ENCODE results near the gene BTN3A1.
A peak's percentile ranks its signal among the peaks of the same experiment; 100 is the strongest.
"Not testable (repeated sequence)": the region's sequence is repeated elsewhere in the genome, so short reads cannot be mapped to it uniquely, and the experiment has no call there.

The BTN3A1 gene

DNA sequence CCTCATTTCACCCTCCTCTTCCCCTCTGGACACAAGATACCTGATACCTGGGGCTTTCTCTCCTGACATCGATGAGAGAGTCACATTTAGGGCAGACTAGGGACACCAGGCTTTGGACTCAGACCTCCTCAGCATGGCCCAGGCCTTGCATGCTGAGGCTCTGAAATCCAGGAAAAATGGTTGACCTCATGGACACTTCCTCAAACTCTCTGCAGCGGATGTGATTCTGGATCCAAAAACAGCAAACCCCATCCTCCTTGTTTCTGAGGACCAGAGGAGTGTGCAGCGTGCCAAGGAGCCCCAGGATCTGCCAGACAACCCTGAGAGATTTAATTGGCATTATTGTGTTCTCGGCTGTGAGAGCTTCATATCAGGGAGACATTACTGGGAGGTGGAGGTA lies 10.9 kb downstream of the BTN3A1 start:
- no peak for DNase-seq

- DNase-seq: no peak
Measured at GRCh38 chr6:26414281-26414680, 12.2 kb downstream of the BTN3A1 start.

GRCh38 chr6:26415036-26415614 lies 13.1 kb downstream of the BTN3A1 start:
- no peak for DNase-seq

- DNase-seq: no peak
Measured at GRCh38 chr6:26415791-26416190, 13.7 kb downstream of the BTN3A1 start.

- no peak for DNase-seq
Measured at GRCh38 chr6:26416288-26416687, 14.2 kb downstream of the BTN3A1 start.

DNA sequence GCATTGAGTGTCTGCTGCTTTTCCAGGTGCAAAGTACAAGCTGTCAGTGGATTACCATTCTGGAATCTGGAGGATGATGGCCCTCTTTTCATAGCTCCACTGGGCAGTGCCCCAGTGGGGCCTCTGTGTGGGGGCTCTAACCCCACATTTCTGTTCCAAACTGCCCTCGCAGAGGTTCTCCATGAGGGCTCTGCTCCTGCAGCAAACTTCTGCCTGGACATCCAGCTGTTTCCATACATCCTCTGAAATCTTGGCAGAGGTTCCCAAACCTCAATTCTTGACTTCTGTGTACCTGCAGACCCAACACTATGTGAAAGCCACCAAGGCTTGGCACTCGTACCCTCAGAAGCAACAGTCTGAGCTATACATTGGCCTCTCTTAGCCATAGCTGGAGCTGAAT lies 16.0 kb downstream of the BTN3A1 start:
- DNase-seq: not testable (repeated sequence)

DNA sequence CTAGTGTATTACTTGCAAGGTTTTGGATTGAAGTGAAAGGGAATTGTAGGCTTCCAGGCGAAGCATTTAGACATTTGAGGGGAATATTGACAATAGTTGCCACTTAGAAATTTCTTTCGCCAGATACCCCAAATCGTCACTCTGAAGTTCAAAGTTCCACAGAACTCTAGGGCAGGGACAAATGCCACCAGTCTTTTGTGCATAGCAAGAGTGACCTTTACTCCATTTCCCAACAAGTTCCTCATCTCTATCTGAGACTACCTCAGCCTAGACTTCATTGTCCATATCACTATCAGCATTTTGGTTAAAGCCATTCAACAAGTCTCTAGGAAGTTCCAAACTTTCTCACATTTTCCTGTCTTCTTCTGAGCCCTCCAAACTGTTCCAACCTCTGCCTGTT lies 16.7 kb downstream of the BTN3A1 start:
- not testable (repeated sequence) for DNase-seq

- DNase-seq: peak in 7 of 56 donors; percentile 1 to 33 (median 13)
Measured at GRCh38 chr6:26420688-26421171, 18.7 kb downstream of the BTN3A1 start.

DNA sequence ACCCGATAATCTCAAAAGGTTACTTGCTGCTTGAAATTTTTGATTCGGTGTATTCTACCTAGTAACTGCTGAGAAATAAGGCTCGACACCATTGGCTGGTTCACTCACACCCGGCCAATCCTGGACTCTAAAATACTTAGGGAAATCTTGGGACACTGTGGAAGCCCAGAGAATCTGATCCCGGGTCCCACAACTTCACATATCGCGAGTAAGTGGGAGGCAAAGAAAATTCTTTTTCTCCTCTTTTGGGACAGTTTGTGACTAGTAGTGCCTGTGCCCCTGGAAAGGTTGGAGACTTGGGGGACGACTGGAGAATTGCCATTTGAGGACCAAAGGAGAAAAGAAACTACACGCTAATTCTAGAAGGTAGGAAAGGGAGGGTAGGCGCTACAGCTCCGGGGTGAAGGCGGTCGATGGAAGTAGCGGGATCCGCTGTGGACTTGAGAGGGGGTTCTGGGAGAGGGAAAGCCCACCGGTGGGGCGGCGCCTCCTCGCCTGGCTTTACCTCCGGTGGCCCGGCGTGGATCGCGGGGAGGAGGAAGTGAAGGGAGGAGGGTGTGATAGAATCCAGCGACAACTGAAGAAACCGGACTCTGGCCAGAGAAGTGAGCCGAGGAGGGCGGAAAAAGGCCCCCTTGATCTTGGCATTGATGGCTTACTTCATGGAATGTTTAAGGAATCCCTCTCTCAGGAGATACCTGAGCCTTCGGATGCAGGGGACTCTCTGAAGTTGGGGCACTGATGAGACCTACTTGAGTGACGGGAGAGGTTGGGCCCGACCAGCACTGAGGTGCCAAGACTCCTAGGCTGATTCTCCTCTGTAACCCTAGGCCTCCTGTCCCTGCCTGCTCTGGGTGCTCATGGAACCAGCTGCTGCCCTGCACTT lies 19.4 kb downstream of the BTN3A1 start:
- peak in 52 of 56 donors; percentile 6 to 87 (median 47) for DNase-seq

DNA sequence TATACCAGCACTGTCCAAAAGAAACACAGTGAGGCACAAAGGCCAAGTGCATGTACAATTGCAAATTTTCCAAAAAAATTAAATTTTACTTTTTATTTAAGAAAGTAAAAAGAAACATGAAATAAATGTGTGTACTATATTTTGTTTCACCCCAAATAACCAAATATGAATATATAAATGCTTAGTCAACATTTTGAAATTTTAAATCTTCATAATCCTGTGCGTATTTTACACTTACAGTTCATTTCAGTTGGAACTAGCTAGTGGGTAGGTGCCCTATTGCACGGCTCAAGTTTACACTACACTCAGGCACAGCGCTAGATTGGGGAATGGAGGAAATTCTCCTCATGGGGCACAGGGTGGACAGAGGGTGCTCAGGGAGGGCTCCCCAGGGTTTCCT lies 20.3 kb downstream of the BTN3A1 start:
- no peak for DNase-seq

DNA sequence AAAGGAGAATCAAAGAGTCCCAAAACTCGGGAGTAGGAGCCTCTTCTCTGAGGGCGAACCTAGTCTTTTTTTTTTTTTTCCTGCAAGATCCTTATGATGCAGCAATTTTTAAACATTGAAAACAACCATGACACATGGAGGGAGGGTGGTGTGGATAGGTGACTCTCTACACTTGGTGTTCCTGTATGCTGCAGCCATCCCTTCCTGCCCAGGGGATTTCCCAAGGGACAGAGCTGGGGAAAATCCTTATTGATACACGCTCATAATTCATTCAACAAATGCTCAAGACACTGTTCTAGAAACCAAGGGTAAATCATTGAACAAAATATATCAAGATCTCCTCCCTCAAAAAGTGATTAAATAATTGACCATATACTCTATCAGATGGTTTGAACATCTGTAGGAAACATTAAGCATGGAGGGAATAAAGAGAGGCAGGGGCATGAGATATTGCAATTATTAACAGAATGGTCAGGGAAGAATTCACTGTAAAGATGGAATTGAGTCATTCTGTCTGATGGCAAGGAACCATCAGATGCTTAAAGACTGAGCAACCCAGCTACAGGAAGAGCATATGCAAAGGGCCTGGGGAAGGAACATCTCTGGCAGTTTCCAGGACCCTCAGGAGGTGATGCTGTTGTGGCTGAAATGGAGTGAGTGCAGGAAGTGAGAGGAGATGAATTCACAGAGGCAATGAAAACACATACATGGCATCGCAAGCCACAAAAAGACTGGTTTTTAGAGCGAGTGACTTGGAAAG lies 24.8 kb downstream of the BTN3A1 start:
- DNase-seq: no peak

- no peak for DNase-seq
Measured at GRCh38 chr6:26427451-26427809, 25.4 kb downstream of the BTN3A1 start.

GRCh38 chr6:26428206-26428605 lies 26.1 kb downstream of the BTN3A1 start:
- no peak for DNase-seq

DNA sequence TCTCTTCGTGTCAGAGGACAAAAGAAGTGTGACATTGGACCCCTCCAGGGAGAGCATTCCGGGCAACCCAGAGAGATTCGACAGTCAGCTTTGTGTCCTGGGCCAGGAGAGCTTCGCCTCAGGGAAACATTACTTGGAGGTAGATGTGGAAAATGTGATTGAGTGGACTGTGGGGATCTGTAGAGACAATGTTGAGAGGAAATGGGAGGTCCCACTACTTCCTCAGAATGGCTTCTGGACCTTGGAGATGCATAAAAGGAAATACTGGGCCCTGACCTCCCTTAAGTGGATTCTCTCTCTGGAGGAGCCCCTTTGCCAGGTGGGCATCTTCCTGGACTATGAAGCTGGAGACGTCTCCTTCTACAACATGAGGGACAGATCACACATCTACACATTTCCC lies 28.7 kb downstream of the BTN3A1 start:
- DNase-seq: no peak

DNA sequence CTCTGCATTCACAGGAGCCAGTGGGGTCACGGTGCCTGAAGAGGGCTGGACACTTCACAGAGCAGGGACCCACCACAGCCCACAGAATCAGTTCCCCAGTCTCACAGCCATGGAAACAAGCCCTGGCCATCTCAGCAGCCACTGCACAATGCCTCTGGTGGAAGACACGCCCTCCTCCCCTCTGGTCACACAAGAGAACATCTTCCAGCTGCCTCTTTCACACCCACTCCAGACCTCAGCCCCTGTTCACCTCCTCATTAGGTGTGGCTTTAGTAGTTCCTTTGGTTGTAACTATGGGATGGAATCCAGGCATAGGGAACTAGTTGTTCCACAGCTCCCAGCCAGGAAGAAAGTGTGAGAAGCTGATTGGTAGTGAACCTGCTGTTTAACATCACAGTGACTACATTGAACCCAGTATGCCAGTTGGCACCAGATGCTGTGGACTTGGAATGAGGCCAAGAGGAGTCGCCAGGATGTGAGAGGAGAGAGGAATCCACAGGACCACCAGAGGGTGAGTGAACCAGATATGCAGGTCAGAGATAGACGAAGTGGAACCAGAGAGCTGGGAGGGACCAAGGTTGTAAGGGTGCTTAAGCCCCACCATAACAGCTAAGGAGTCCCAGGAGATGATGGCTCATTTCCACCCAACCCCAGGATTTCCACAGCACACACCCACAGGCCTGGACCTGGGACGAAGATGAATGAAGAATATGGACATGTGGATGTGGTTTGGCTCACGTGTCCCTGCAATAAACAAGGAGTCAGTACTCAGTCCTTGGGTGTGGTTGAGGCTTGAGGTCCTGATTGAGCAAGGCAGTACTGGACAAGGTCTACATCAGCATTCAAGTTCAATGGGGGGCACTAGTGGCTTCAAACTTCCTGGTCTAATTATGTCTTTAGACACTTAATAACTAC lies 29.4 kb downstream of the BTN3A1 start:
- DNase-seq: no peak

- no peak for DNase-seq
Measured at GRCh38 chr6:26432627-26433201, 30.6 kb downstream of the BTN3A1 start.

DNA sequence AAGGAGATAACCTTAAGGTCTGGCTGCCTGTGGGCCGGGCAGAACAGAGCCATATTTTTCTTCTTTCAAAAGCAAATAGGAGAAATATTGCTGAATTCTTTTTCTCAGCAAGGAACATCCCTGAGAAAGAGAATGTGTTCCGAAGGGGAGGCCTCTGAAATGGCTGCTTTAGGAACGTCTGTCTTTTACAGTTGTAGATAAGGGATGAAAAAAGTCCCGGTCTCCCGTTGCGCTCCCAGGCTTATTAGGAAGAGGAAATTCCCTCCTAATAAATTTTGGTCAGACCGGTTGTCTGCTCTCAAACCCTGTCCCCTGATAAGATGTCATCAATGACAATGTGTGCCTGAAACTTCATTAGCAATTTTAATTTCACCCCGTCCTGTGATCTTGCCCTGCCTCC lies 31.6 kb downstream of the BTN3A1 start:
- not testable (repeated sequence) for DNase-seq

DNA sequence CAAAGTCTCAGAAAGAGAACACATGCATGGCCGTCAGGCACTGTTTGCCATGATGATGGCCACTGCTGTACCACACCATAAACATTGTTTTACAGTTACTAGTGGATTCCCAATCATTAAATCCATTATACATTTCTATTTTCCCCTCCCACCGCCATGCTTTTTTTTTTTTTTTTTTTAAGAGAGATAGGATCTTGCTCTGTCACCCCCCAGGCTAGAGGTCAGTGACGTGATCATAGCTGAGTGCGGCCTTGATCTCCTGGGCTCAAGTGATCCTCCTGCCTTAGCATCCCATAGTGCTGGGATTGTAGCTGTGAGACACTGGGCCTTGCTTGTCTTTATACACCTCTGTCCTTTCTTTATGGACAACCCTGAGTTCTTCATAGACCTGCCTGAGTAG lies 33.9 kb downstream of the BTN3A1 start:
- no peak for DNase-seq

- no peak for DNase-seq
Measured at GRCh38 chr6:26437550-26437949, 35.5 kb downstream of the BTN3A1 start.

GRCh38 chr6:26438000-26438399 lies 35.9 kb downstream of the BTN3A1 start:
- no peak for DNase-seq
